Neural cell (in vitro differentiated cells): Measurements from ENCODE around the gene DCST1. TPM values are rescaled to one million over a fixed set of nuclear protein-coding genes. Genes with fewer than 3 reads are reported as not detected.

Experiments
- H2AFZ ChIP-seq: fragments of 200-600, 300-800 bp; sonication (generic), shearing (Covaris generic); 2 replicates; pipeline ENCODE4 v1.6.0; 2014; ENCODE audit warnings: low read depth, mild to moderate bottlenecking, antibody characterized with exemption, low read length, moderate library complexity
- H3F3A ChIP-seq: fragments of 200-600 bp; shearing (Covaris generic); 2 replicates; pipeline ENCODE4 v1.6.1; 2016; ENCODE audit warnings: mild to moderate bottlenecking, moderate library complexity, mixed read lengths, antibody characterized with exemption, low read length; ENCODE audit not compliant: insufficient read depth, poor library complexity, severe bottlenecking
- H3K27ac ChIP-seq: fragments of 200-600, 300-800 bp; sonication (generic), shearing (Covaris generic); 2 replicates; pipeline ENCODE4 v1.5.1; 2014; ENCODE audit warnings: mild to moderate bottlenecking, low read length, moderate library complexity
- H3K27me3 ChIP-seq: fragments of 300-800, 200-600 bp; sonication (generic), shearing (Covaris generic); 2 replicates; pipeline ENCODE4 v1.6.0; 2014; ENCODE audit warnings: mild to moderate bottlenecking, low read depth, low read length, moderate library complexity; ENCODE audit not compliant: insufficient read depth
- H3K36me3 ChIP-seq: fragments of 300-800, 200-600 bp; sonication (generic), shearing (Covaris generic); 2 replicates; pipeline ENCODE4 v1.5.1; 2014; ENCODE audit warnings: mild to moderate bottlenecking, antibody characterized with exemption, low read length, moderate library complexity; ENCODE audit not compliant: insufficient read depth
- H3K4me2 ChIP-seq: fragments of 300-800, 200-600 bp; sonication (generic), shearing (Covaris generic); 2 replicates; pipeline ENCODE4 v1.6.0; 2014; ENCODE audit warnings: mild to moderate bottlenecking, low read length
- H3K4me3 ChIP-seq: fragments of 300-800, 200-600 bp; sonication (generic), shearing (Covaris generic); 2 replicates; pipeline ENCODE4 v1.5.1; 2014; ENCODE audit warnings: mild to moderate bottlenecking, low read length, moderate library complexity
- H3K79me2 ChIP-seq: fragments of 200-600 bp; shearing (Covaris generic); replicated peaks from 2 replicates; pipeline ENCODE4 v1.6.0; 2014; ENCODE audit warnings: mild to moderate bottlenecking, low read length, moderate library complexity; ENCODE audit not compliant: insufficient read depth
- H3K9ac ChIP-seq: fragments of 300-800, 200-600 bp; sonication (generic), shearing (Covaris generic); 2 replicates; pipeline ENCODE4 v1.6.1; 2016; ENCODE audit warnings: mild to moderate bottlenecking, low read length, mixed read lengths
- H3K9me2 ChIP-seq: fragments of 200-600 bp; shearing (Covaris generic); 2 replicates; pipeline ENCODE4 v1.6.1; 2016; ENCODE audit warnings: mild to moderate bottlenecking, low read length, mixed read lengths; ENCODE audit not compliant: insufficient read depth
- H3K9me3 ChIP-seq: fragments of 200-600, 300-800 bp; sonication (generic), shearing (Covaris generic); 2 replicates; pipeline ENCODE4 v1.6.1; 2016; ENCODE audit warnings: mild to moderate bottlenecking, mixed run types, low read length, moderate library complexity, mixed read lengths
- H4K20me1 ChIP-seq: fragments of 200-600 bp; shearing (Covaris generic); 2 replicates; pipeline ENCODE4 v1.6.1; 2016; ENCODE audit warnings: mild to moderate bottlenecking, mixed run types; ENCODE audit not compliant: insufficient read depth
- EP300 ChIP-seq: fragments of 450-650 bp; conservative IDR thresholded peaks from 2 replicates; pipeline ENCODE4 v1.6.1; 2014; ENCODE audit warnings: antibody characterized with exemption, mild to moderate bottlenecking, moderate library complexity; ENCODE audit not compliant: poor library complexity, severe bottlenecking
- EZH2 ChIP-seq: fragments of 200-600, 300-800 bp; shearing (Covaris generic), sonication (generic); IDR thresholded peaks from 2 replicates; pipeline ENCODE4 v1.6.1; 2014; ENCODE audit warnings: antibody characterized with exemption, low read length, borderline replicate concordance, mild to moderate bottlenecking; ENCODE audit not compliant: insufficient read depth, poor library complexity, severe bottlenecking
- MXI1 ChIP-seq: fragments of 450-650 bp; conservative IDR thresholded peaks from 2 replicates; pipeline ENCODE4 v1.6.1; 2014; ENCODE audit warnings: antibody characterized with exemption, mild to moderate bottlenecking; ENCODE audit not compliant: poor library complexity, severe bottlenecking
- POLR2AphosphoS5 ChIP-seq: IDR thresholded peaks from 2 replicates; pipeline ENCODE4 v1.6.1; 2012
- RAD21 ChIP-seq: fragments of 450-650 bp; conservative IDR thresholded peaks from 2 replicates; pipeline ENCODE4 v1.6.1; 2014; ENCODE audit warnings: antibody characterized with exemption, mild to moderate bottlenecking, moderate library complexity
- SMC3 ChIP-seq: fragments of 450-650 bp; conservative IDR thresholded peaks from 2 replicates; pipeline ENCODE4 v1.6.1; 2014; ENCODE audit warnings: antibody characterized with exemption, mild to moderate bottlenecking, moderate library complexity; ENCODE audit not compliant: poor library complexity
- TAF1 ChIP-seq: IDR thresholded peaks from 2 replicates; pipeline ENCODE4 v1.6.1; 2012; ENCODE audit warnings: low read depth
- polyA plus RNA-seq: library from polyadenylated mRNA; depleted of rRNA; stranded (reverse); fragments of >200 nt; gene quantifications from 2 replicates; pipeline ENCODE4 v1.2.3, GENCODE V29; 2014
- TF ChIP-seq, protein P1 (sequence below): fragments of 450-650 bp; IDR thresholded peaks from 2 replicates; pipeline ENCODE4 v1.5.1; 2014; ENCODE audit warnings: antibody characterized with exemption, mild to moderate bottlenecking, moderate library complexity; ENCODE audit not compliant: poor library complexity, severe bottlenecking
- TF ChIP-seq, protein P2 (sequence below): IDR thresholded peaks from 2 replicates; pipeline ENCODE4 v1.6.1; 2012; ENCODE audit warnings: borderline replicate concordance

DCST1 gene
- polyA plus RNA-seq, 1 donor from 2014 or later: not detected

DNA sequence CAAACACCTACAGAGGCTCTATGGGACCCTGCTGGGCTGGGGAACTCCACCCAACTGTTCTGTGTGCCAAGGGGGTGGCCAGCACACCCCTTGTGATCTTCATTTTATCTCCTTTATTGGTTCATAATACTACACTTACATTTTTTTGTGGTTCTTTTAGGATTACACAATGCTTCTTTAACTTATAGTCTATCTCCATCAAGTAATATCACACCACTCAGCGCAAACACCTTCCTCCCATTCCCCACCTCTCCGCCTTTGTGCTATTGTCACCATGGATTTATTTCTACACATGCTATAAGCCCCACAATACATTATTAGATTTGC lies 61.0 kb downstream of the DCST1 start:
- no peak overlapping the region for H3K27ac ChIP-seq
- no peak overlapping the region for H3K9ac ChIP-seq
- no peaks in the 10 kb centered on the region for H3F3A ChIP-seq
- no peaks in the 10 kb centered on the region for H3K27me3 ChIP-seq
- TF ChIP-seq RAD21 (no peak), MXI1 (no peak), EP300 (no peak), TAF1 (no peak), EZH2 (no peak)
- TF ChIP-seq, protein P1, sequence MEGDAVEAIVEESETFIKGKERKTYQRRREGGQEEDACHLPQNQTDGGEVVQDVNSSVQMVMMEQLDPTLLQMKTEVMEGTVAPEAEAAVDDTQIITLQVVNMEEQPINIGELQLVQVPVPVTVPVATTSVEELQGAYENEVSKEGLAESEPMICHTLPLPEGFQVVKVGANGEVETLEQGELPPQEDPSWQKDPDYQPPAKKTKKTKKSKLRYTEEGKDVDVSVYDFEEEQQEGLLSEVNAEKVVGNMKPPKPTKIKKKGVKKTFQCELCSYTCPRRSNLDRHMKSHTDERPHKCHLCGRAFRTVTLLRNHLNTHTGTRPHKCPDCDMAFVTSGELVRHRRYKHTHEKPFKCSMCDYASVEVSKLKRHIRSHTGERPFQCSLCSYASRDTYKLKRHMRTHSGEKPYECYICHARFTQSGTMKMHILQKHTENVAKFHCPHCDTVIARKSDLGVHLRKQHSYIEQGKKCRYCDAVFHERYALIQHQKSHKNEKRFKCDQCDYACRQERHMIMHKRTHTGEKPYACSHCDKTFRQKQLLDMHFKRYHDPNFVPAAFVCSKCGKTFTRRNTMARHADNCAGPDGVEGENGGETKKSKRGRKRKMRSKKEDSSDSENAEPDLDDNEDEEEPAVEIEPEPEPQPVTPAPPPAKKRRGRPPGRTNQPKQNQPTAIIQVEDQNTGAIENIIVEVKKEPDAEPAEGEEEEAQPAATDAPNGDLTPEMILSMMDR: peak; percentile 12
- TF ChIP-seq, protein P2, sequence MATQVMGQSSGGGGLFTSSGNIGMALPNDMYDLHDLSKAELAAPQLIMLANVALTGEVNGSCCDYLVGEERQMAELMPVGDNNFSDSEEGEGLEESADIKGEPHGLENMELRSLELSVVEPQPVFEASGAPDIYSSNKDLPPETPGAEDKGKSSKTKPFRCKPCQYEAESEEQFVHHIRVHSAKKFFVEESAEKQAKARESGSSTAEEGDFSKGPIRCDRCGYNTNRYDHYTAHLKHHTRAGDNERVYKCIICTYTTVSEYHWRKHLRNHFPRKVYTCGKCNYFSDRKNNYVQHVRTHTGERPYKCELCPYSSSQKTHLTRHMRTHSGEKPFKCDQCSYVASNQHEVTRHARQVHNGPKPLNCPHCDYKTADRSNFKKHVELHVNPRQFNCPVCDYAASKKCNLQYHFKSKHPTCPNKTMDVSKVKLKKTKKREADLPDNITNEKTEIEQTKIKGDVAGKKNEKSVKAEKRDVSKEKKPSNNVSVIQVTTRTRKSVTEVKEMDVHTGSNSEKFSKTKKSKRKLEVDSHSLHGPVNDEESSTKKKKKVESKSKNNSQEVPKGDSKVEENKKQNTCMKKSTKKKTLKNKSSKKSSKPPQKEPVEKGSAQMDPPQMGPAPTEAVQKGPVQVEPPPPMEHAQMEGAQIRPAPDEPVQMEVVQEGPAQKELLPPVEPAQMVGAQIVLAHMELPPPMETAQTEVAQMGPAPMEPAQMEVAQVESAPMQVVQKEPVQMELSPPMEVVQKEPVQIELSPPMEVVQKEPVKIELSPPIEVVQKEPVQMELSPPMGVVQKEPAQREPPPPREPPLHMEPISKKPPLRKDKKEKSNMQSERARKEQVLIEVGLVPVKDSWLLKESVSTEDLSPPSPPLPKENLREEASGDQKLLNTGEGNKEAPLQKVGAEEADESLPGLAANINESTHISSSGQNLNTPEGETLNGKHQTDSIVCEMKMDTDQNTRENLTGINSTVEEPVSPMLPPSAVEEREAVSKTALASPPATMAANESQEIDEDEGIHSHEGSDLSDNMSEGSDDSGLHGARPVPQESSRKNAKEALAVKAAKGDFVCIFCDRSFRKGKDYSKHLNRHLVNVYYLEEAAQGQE: no peak
- no peaks in the 10 kb centered on the region for H3K79me2 ChIP-seq
- no peak overlapping the region for H3K4me2 ChIP-seq
- H3K4me3 ChIP-seq: no peak overlapping the region
- no peak overlapping the region for H2AFZ ChIP-seq
- no peaks in the 10 kb centered on the region for H3K9me2 ChIP-seq
- no peaks in the 10 kb centered on the region for H3K9me3 ChIP-seq
- no peaks in the 10 kb centered on the region for H4K20me1 ChIP-seq
- H3K36me3 ChIP-seq: no peaks in the 10 kb centered on the region

DNA sequence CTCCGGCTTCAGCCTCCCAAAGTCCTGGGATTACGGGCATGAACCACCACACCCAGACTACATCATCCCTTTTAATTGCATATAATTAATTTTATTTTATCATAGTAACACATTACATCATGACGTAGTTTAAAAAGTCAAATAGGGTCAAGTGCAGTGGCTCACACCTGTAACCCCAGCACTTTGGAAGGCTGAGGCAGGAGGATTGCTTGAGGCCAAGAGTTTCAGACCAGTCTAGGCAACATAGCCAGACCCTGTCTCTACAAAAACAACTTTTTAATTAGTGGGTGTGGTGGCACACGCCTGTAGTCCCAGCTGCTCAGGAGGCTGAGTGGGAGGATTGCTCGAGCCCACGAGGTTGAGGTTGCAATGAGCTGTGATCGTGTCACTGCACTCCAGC lies 65.7 kb downstream of the DCST1 start:
- H3K9ac ChIP-seq: no peak overlapping the region
- no peak for TF ChIP-seq MXI1
- TF ChIP-seq RAD21: no peak
- TF ChIP-seq, protein P1: no peak
- TF ChIP-seq TAF1: no peak
- no peak for TF ChIP-seq SMC3
- TF ChIP-seq EP300: no peak
- TF ChIP-seq POLR2AphosphoS5: no peak
- H3K27ac ChIP-seq: no peak overlapping the region
- H3K9me2 ChIP-seq: no peaks in the 10 kb centered on the region
- H2AFZ ChIP-seq: no peak overlapping the region
- no peak overlapping the region for H3K4me3 ChIP-seq
- H3K9me3 ChIP-seq: no peaks in the 10 kb centered on the region
- H3F3A ChIP-seq: no peaks in the 10 kb centered on the region
- no peaks in the 10 kb centered on the region for H3K27me3 ChIP-seq
- no peaks in the 10 kb centered on the region for H3K36me3 ChIP-seq
- no peaks in the 10 kb centered on the region for H4K20me1 ChIP-seq
- no peak overlapping the region for H3K4me2 ChIP-seq
- no peaks in the 10 kb centered on the region for H3K79me2 ChIP-seq

Other genes starting within 250 kb of the DCST1 start
- 2.2 and 2.4 TPM in 2 replicates for gene KCNN3, start 163.5 kb upstream of the DCST1 start, polyA plus RNA-seq
- 16.1 and 21.1 TPM in 2 replicates for gene PMVK, start 97.1 kb upstream of the DCST1 start, polyA plus RNA-seq
- 5.4 and 6.5 TPM in 2 replicates for gene PBXIP1, start 77.7 kb upstream of the DCST1 start, polyA plus RNA-seq
- gene PYGO2, start 72.0 kb upstream of the DCST1 start, polyA plus RNA-seq: 13.4 and 16.6 TPM in 2 replicates
- 4.7 and 9.5 TPM in 2 replicates for gene SHC1, start 63.1 kb upstream of the DCST1 start, polyA plus RNA-seq
- 22.4 and 29.0 TPM in 2 replicates for gene CKS1B, start 59.1 kb upstream of the DCST1 start, polyA plus RNA-seq
- 68.6 and 79.5 TPM in 2 replicates for gene FLAD1, start 50.5 kb upstream of the DCST1 start, polyA plus RNA-seq
- gene LENEP, start 40.2 kb upstream of the DCST1 start, polyA plus RNA-seq: 3.9 TPM in 1 of 2 replicates, not detected in the other
- 0.38 and 0.54 TPM in 2 replicates for gene ZBTB7B, start 31.0 kb upstream of the DCST1 start, polyA plus RNA-seq
- 0.76 and 1.8 TPM in 2 replicates for gene DCST2, start within 50 bp of the DCST1 start, polyA plus RNA-seq
- 24.8 and 27.6 TPM in 2 replicates for gene ADAM15, start 17.5 kb downstream of the DCST1 start, polyA plus RNA-seq
- gene EFNA4, start 29.9 kb downstream of the DCST1 start, polyA plus RNA-seq: 0.64 and 1.2 TPM in 2 replicates
- gene EFNA3, start 45.0 kb downstream of the DCST1 start, polyA plus RNA-seq: 12.2 and 16.9 TPM in 2 replicates
- gene EFNA1, start 94.1 kb downstream of the DCST1 start, polyA plus RNA-seq: 0.50 TPM in 1 of 2 replicates, not detected in the other
- 12.6 and 15.9 TPM in 2 replicates for gene SLC50A1, start 102.0 kb downstream of the DCST1 start, polyA plus RNA-seq
- gene DPM3, start 106.7 kb downstream of the DCST1 start, polyA plus RNA-seq: 150 TPM in 2 replicates
- 175 and 187 TPM in 2 replicates for gene KRTCAP2, start 139.5 kb downstream of the DCST1 start, polyA plus RNA-seq
- gene TRIM46, start 140.0 kb downstream of the DCST1 start, polyA plus RNA-seq: 31.5 and 49.0 TPM in 2 replicates
- 99.6 and 126 TPM in 2 replicates for gene THBS3, start 174.1 kb downstream of the DCST1 start, polyA plus RNA-seq
- gene MTX1, start 174.9 kb downstream of the DCST1 start, polyA plus RNA-seq: 48.0 and 55.0 TPM in 2 replicates
- 9.8 and 11.1 TPM in 2 replicates for gene ENTREP3, start 221.7 kb downstream of the DCST1 start, polyA plus RNA-seq
- gene SCAMP3, start 228.5 kb downstream of the DCST1 start, polyA plus RNA-seq: 34.6 and 50.0 TPM in 2 replicates
- gene CLK2, start 239.7 kb downstream of the DCST1 start, polyA plus RNA-seq: 44.4 and 57.7 TPM in 2 replicates
- 53.2 and 53.4 TPM in 2 replicates for gene HCN3, start 243.6 kb downstream of the DCST1 start, polyA plus RNA-seq